MM.1S (cell line): ENCODE data around the gene MMP13.

Source experiments
- DNase-seq: peaks from one replicate; pipeline ENCODE4 v3.0.0-alpha.2; 2015
- H2AFZ ChIP-seq: fragments of 300-600 bp; sonication (generic); 2 replicates; pipeline ENCODE4 v1.6.0; 2016; ENCODE audit warnings: antibody characterized with exemption, low read length
- H3F3A ChIP-seq: fragments of 300-600 bp; sonication (generic); 2 replicates; pipeline ENCODE4 v1.6.1; 2016; ENCODE audit warnings: mild to moderate bottlenecking, antibody characterized with exemption, low read length, moderate library complexity, mixed read lengths; ENCODE audit not compliant: insufficient read depth
- H3K27ac ChIP-seq: fragments of 300-600 bp; sonication (generic); 2 replicates; pipeline ENCODE4 v1.5.1; 2016; ENCODE audit warnings: mild to moderate bottlenecking, low read length
- H3K27me3 ChIP-seq: fragments of 300-600 bp; sonication (generic); replicated peaks from 2 replicates; pipeline ENCODE4 v1.6.0; 2016; ENCODE audit warnings: low read length; ENCODE audit not compliant: insufficient read depth
- H3K36me3 ChIP-seq: fragments of 300-600 bp; sonication (generic); replicated peaks from 2 replicates; pipeline ENCODE4 v1.6.1; 2016; ENCODE audit warnings: mild to moderate bottlenecking, low read length, mixed read lengths; ENCODE audit not compliant: insufficient read depth
- H3K4me1 ChIP-seq: fragments of 300-600 bp; sonication (generic); 2 replicates; pipeline ENCODE4 v1.6.1; 2016; ENCODE audit warnings: low read length, mixed read lengths
- H3K4me2 ChIP-seq: fragments of 300-600 bp; sonication (generic); 2 replicates; pipeline ENCODE4 v1.6.0; 2016; ENCODE audit warnings: low read depth, low read length
- H3K4me3 ChIP-seq: fragments of 300-600 bp; sonication (generic); 2 replicates; pipeline ENCODE4 v1.5.1; 2016; ENCODE audit warnings: low read length, mixed read lengths
- H3K79me2 ChIP-seq: fragments of 300-600 bp; sonication (generic); 2 replicates; pipeline ENCODE4 v1.6.1; 2016; ENCODE audit warnings: mixed run types, low read length, mixed read lengths
- H3K9ac ChIP-seq: fragments of 300-600 bp; sonication (generic); 2 replicates; pipeline ENCODE4 v1.6.1; 2016; ENCODE audit warnings: low read length, mixed read lengths
- H3K9me2 ChIP-seq: fragments of 300-600 bp; sonication (generic); replicated peaks from 2 replicates; pipeline ENCODE4 v1.6.1; 2016; ENCODE audit warnings: mild to moderate bottlenecking, low read length, mixed read lengths; ENCODE audit not compliant: insufficient read depth
- H3K9me3 ChIP-seq: fragments of 300-600 bp; sonication (generic); replicated peaks from 2 replicates; pipeline ENCODE4 v1.6.1; 2016; ENCODE audit warnings: mild to moderate bottlenecking, low read length, mixed read lengths; ENCODE audit not compliant: insufficient read depth
- H4K20me1 ChIP-seq: fragments of 300-600 bp; sonication (generic); 2 replicates; pipeline ENCODE4 v1.6.1; 2016; ENCODE audit warnings: mild to moderate bottlenecking, low read length, moderate library complexity, mixed read lengths; ENCODE audit not compliant: insufficient read depth
- CTCF ChIP-seq: fragments of 300-600 bp; sonication (generic); IDR thresholded peaks from 2 replicates; pipeline ENCODE4 v1.5.1; 2016; ENCODE audit warnings: antibody characterized with exemption, low read length, mixed read lengths
- EZH2 ChIP-seq: fragments of 300-600 bp; sonication (generic); optimal IDR thresholded peaks from 2 replicates; pipeline ENCODE3; 2017; ENCODE audit warnings: low read depth, mild to moderate bottlenecking, antibody characterized with exemption, low read length, mixed read lengths
- EZH2phosphoT487 ChIP-seq: fragments of 300-600 bp; sonication (generic); IDR thresholded peaks from 2 replicates; pipeline ENCODE4 v1.6.1; 2018; ENCODE audit warnings: antibody characterized with exemption, low read length

The MMP13 gene

GRCh38 chr11:102900346-102900745, 55.2 kb downstream of the MMP13 start:
- no peak overlapping the region for H3K9ac ChIP-seq
- no peaks in the 10 kb centered on the region for H4K20me1 ChIP-seq
- no peaks in the 10 kb centered on the region for H3K27me3 ChIP-seq
- DNase-seq, result no peak
- no peak overlapping the region for H3K4me2 ChIP-seq
- H3K9me2 ChIP-seq, result no peaks in the 10 kb centered on the region
- no peaks in the 10 kb centered on the region for H3K79me2 ChIP-seq
- H3K4me3 ChIP-seq, result no peak overlapping the region
- H3K9me3 ChIP-seq, result no peaks in the 10 kb centered on the region
- no peaks in the 10 kb centered on the region for H3K4me1 ChIP-seq
- no peak overlapping the region for H3K27ac ChIP-seq
- no peaks in the 10 kb centered on the region for H3K36me3 ChIP-seq
- TF ChIP-seq EZH2phosphoT487, result no peak
- TF ChIP-seq CTCF, result no peak
- no peak for TF ChIP-seq EZH2
- no peak overlapping the region for H2AFZ ChIP-seq
- H3F3A ChIP-seq, result no peaks in the 10 kb centered on the region
